Ovary (tissue), 3 donors: Measurements from ENCODE around the gene SLC39A11.

Experiments
- CTCF ChIP-seq, 3 donors: fragments of 450-650 bp in 2 of 3; fragments of 200-600 bp in 1 of 3; IDR thresholded peaks; one replicate each; pipeline versions ENCODE4 v1.5.1 to v1.8.0; 2016 to 2022; ENCODE audit warnings: antibody characterized with exemption in 3 of 3, mild to moderate bottlenecking in 1 of 3
- EP300 ChIP-seq: sonication (generic); formaldehyde crosslinking; IDR thresholded peaks from one replicate; pipeline ENCODE4 v1.6.1; 2017; ENCODE audit warnings: antibody characterized with exemption
- POLR2A ChIP-seq: fragments of 450-650 bp; IDR thresholded peaks from one replicate; pipeline ENCODE4 v1.6.1; 2017; ENCODE audit warnings: antibody characterized with exemption, mild to moderate bottlenecking, moderate library complexity
- donor health status: DM: no; HTN: no; CAD: no.

- TF ChIP-seq CTCF (IDR thresholded peaks at IDR 0.05) (no peak), POLR2A (no peak), EP300 (no peak)
Measured at GRCh38 chr17:72661116-72661944, 431.2 kb downstream of the SLC39A11 start.
